NCI-H82 treated with DMSO at 0.1 percent for 48 hours (cell line): ENCODE data around the gene DLST.
"Not testable (repeated sequence)": the region's sequence is repeated elsewhere in the genome, so short reads cannot be mapped to it uniquely, and the experiment has no call there.

Source experiments
- DNase-seq: peaks from one replicate; lab custom pipeline; 2025; ENCODE audit not compliant: unreplicated experiment; lab: John Stamatoyannopoulos, UW

The DLST gene

GRCh38 chr14:74915826-74916225, 34.1 kb downstream of the DLST start:
- no peak for DNase-seq

GRCh38 chr14:74917178-74917543, 35.4 kb downstream of the DLST start:
- DNase-seq, result no peak

- DNase-seq, result no peak
Measured at GRCh38 chr14:74917646-74918081, 35.9 kb downstream of the DLST start.

GRCh38 chr14:74918380-74918779, 36.7 kb downstream of the DLST start:
- DNase-seq, result no peak

GRCh38 chr14:74919421-74920165, 37.9 kb downstream of the DLST start:
- DNase-seq, result no peak

- DNase-seq, result no peak
Measured at GRCh38 chr14:74920281-74920680, 38.6 kb downstream of the DLST start.

- no peak for DNase-seq
Measured at GRCh38 chr14:74921053-74921620, 39.4 kb downstream of the DLST start.

GRCh38 chr14:74921987-74922751, 40.5 kb downstream of the DLST start:
- no peak for DNase-seq

GRCh38 chr14:74922752-74923401, 41.2 kb downstream of the DLST start, which contains the start of gene RPS6KL1:
RPS6KL1 (minus strand) TSS chr14:74923260; CDS start chr14:74921541, 1,719 bp downstream.
- DNase-seq, result peak; percentile 66

GRCh38 chr14:74924061-74924460, 42.3 kb downstream of the DLST start:
- no peak for DNase-seq

GRCh38 chr14:74927225-74927624, 45.5 kb downstream of the DLST start:
- DNase-seq, result no peak

GRCh38 chr14:74929242-74929641, 47.5 kb downstream of the DLST start:
- DNase-seq, result no peak

GRCh38 chr14:74931744-74932143, 50.0 kb downstream of the DLST start:
- DNase-seq, result not testable (repeated sequence)

GRCh38 chr14:74932401-74932901, 50.7 kb downstream of the DLST start:
- no peak for DNase-seq

GRCh38 chr14:74932936-74933335, 51.2 kb downstream of the DLST start:
- DNase-seq, result not testable (repeated sequence)

GRCh38 chr14:74934041-74934440, 52.3 kb downstream of the DLST start:
- DNase-seq, result no peak

- no peak for DNase-seq
Measured at GRCh38 chr14:74934476-74935359, 53.0 kb downstream of the DLST start.

- no peak for DNase-seq
Measured at GRCh38 chr14:74935360-74935680, 53.6 kb downstream of the DLST start.

- DNase-seq, result no peak
Measured at GRCh38 chr14:74936151-74936550, 54.4 kb downstream of the DLST start.

GRCh38 chr14:74936731-74937130, 55.0 kb downstream of the DLST start:
- no peak for DNase-seq
